K562 (cell line): ENCODE results near the gene PEX7. TPM values are rescaled to one million over a fixed set of nuclear protein-coding genes. Genes with fewer than 3 reads are reported as not detected.

Experiments
- FOSL1 ChIP-seq: fragments of 200-800 bp; sonication (Bioruptor generic); conservative IDR thresholded peaks from 2 replicates; pipeline ENCODE4 v1.6.1; 2016; ENCODE audit warnings: missing genetic modification characterization, missing compliant biosample characterization
- FOXA3 ChIP-seq, 2 experiments: fragments of 450-650 bp in 1 of 2; sonication (generic) in 1 of 2; formaldehyde crosslinking; IDR thresholded peaks in 1 of 2; conservative IDR thresholded peaks in 1 of 2; 2 replicates each; pipeline versions ENCODE4 v1.4.0 to v1.8.0; 2020 to 2022; ENCODE audit warnings: mild to moderate bottlenecking in 2 of 2, missing genetic modification reagents in 1 of 2
- FOXM1 ChIP-seq, 2 experiments: fragments of 450-650 bp in 1 of 2; sonication (generic) in 1 of 2; formaldehyde crosslinking in 1 of 2; IDR thresholded peaks; 2 replicates each; pipeline versions ENCODE4 v1.6.1 to v1.9.0; 2017 to 2022; ENCODE audit warnings: low read depth in 2 of 2, mild to moderate bottlenecking in 2 of 2, missing genetic modification reagents in 1 of 2, moderate library complexity in 1 of 2
- HDAC1 ChIP-seq, 2 experiments: fragments of 450-650 bp; IDR thresholded peaks; 2 replicates each; pipeline ENCODE4 v1.6.1; 2016 to 2017; ENCODE audit warnings: inconsistent platforms in 1 of 2, mild to moderate bottlenecking in 1 of 2, moderate library complexity in 1 of 2
- LCOR ChIP-seq: sonication (generic); formaldehyde crosslinking; IDR thresholded peaks from 2 replicates; pipeline ENCODE4 v1.8.0; 2022; ENCODE audit warnings: mild to moderate bottlenecking, missing genetic modification reagents
- MED1 ChIP-seq: sonication (generic); formaldehyde crosslinking; IDR thresholded peaks from 2 replicates; pipeline ENCODE4 v1.8.1; 2023; ENCODE audit warnings: missing genetic modification reagents, borderline replicate concordance
- NR2C1 ChIP-seq, 2 experiments: fragments of 450-650 bp; IDR thresholded peaks; 2 replicates each; pipeline ENCODE4 v1.6.1; 2017; ENCODE audit warnings: mild to moderate bottlenecking in 2 of 2, antibody characterized with exemption in 1 of 2, inconsistent platforms in 1 of 2, missing compliant biosample characterization in 1 of 2, missing genetic modification characterization in 1 of 2
- TOE1 ChIP-seq, 2 experiments: fragments of 450-650 bp in 1 of 2; sonication (generic) in 1 of 2; formaldehyde crosslinking in 1 of 2; IDR thresholded peaks; 2 replicates each; pipeline versions ENCODE4 v1.7.1 to v1.8.0; 2016 to 2022; ENCODE audit warnings: borderline replicate concordance in 2 of 2, mild to moderate bottlenecking in 2 of 2, antibody characterized with exemption in 1 of 2, inconsistent platforms in 1 of 2, low read depth in 1 of 2, missing genetic modification reagents in 1 of 2, moderate library complexity in 1 of 2
- ZNF764 ChIP-seq: fragments of 250-450 bp; sonication (Bioruptor Pico); IDR thresholded peaks from 2 replicates; pipeline ENCODE4 v1.4.0; 2020; ENCODE audit warnings: low read depth, mild to moderate bottlenecking, moderate library complexity
- polyA plus RNA-seq, 8 experiments: library from polyadenylated mRNA; depleted of rRNA in 4 of 8; stranded (reverse) in 5 of 8; unstranded in 3 of 8; fragments of >200 nt; fragmentation: Nextera tagmentation in 2 of 8; fragmentation: Illumina TruSeq in 1 of 8; extraction: Ambion mirVana in 2 of 8; extraction: Trizol in 1 of 8; gene quantifications; 2 replicates each; pipeline versions ENCODE4 v1.2.1 to v1.2.3, GENCODE V29; 2011 to 2014; ENCODE audit warnings: inconsistent platforms in 1 of 8, missing spikeins in 1 of 8
- total RNA-seq, 7 experiments: library from RNA; depleted of rRNA in 6 of 7; stranded (reverse); fragments of >200 nt in 6 of 7; fragmentation: Illumina TruSeq in 2 of 7; extraction: Trizol in 2 of 7; gene quantifications; 2 replicates each; pipeline versions ENCODE4 v1.2.1 to v1.2.3, GENCODE V29; 2011 to 2021; ENCODE audit warnings: low replicate concordance in 1 of 7
- TF ChIP-seq, protein P1 (sequence below): fragments of 250-450 bp; sonication (Bioruptor Pico); IDR thresholded peaks from 2 replicates; pipeline ENCODE4 v1.5.0; 2021
- TF ChIP-seq, protein P2 (sequence below): fragments of 450-650 bp; formaldehyde crosslinking; IDR thresholded peaks from 2 replicates; pipeline ENCODE4 v1.4.0; 2022; ENCODE audit warnings: missing genetic modification characterization
- TF ChIP-seq, protein P3 (sequence below): fragments of 450-650 bp; formaldehyde crosslinking; IDR thresholded peaks from 2 replicates; pipeline ENCODE4 v1.4.0; 2022; ENCODE audit warnings: missing genetic modification characterization
- TF ChIP-seq, protein P4 (sequence below): fragments of 450-650 bp; formaldehyde crosslinking; conservative IDR thresholded peaks from 2 replicates; pipeline ENCODE4 v1.4.0; 2022; ENCODE audit warnings: mild to moderate bottlenecking, missing genetic modification characterization
- TF ChIP-seq, protein P5 (sequence below), 2 experiments: fragments of 450-650 bp; IDR thresholded peaks; 2 replicates each; pipeline ENCODE4 v1.6.1; 2018; ENCODE audit warnings: mild to moderate bottlenecking in 2 of 2, low read depth in 1 of 2; ENCODE audit not compliant: partially characterized antibody in 2 of 2

Gene PEX7
- total and polyA plus RNA-seq, 9 of the 15 experiments (the other 6 are each of a cell fraction or from before 2014, with no cell fraction given): 1.6 to 12.9 (median 9.1) TPM

DNA sequence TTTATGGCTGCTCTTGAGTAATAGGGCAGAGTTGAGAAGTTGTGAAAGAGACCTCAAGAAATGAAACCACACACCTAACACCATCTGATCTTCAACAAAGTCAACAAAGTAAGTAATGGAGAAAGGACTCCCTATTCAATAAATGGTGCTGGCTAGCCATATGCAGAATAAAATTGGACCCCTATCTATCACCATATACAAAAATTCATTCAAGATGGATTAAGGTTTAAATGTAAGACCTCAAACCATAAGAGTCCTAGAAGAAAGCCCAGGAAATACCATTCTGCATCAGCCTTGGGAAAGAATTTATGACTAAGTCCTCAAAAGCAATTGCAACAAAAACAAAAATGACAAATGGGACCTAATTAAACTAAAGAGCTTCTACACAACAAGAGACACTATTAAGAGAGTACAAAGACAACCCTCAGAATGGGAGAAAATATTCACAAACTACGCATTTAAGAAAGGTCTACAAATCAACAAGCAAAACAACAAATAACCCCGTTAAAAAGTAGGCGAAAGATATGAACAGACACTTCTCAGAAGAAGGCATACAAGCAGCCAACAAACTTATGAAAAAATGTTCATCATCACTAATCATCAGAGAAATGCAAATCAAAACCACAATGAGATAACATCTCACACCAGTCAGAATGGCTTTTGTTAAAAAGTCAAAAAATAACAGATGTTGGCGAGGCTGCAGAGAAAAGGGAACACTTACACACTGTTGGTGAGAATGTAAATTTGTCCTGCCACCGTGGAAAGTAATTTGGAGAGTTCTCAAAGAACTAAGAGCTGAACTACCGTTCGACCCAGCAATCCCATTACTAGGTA lies 34.1 kb upstream of the PEX7 start (continued):
- TF ChIP-seq, protein P1, sequence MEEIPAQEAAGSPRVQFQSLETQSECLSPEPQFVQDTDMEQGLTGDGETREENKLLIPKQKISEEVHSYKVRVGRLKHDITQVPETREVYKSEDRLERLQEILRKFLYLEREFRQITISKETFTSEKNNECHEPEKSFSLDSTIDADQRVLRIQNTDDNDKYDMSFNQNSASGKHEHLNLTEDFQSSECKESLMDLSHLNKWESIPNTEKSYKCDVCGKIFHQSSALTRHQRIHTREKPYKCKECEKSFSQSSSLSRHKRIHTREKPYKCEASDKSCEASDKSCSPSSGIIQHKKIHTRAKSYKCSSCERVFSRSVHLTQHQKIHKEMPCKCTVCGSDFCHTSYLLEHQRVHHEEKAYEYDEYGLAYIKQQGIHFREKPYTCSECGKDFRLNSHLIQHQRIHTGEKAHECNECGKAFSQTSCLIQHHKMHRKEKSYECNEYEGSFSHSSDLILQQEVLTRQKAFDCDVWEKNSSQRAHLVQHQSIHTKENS (CRISPR knock-in tag): peak; percentile 12; the same call in 1 of the 2 replicates
- TF ChIP-seq NR2C1 (IDR thresholded peaks at IDR 0.05): no peak
- peak; percentile 82; the same call in 1 of the 2 replicates for TF ChIP-seq NR2C1 (tag; IDR thresholded peaks at IDR 0.05)
- TF ChIP-seq ZNF764 (CRISPR knock-in tag): no peak
- TF ChIP-seq, protein P2, sequence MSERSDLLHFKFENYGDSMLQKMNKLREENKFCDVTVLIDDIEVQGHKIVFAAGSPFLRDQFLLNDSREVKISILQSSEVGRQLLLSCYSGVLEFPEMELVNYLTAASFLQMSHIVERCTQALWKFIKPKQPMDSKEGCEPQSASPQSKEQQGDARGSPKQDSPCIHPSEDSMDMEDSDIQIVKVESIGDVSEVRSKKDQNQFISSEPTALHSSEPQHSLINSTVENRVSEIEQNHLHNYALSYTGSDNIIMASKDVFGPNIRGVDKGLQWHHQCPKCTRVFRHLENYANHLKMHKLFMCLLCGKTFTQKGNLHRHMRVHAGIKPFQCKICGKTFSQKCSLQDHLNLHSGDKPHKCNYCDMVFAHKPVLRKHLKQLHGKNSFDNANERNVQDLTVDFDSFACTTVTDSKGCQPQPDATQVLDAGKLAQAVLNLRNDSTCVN (CRISPR knock-in tag): peak; percentile 63; the same call in 1 of the 2 replicates
- TF ChIP-seq FOSL1 (tag): no peak
- no peak for TF ChIP-seq TOE1 (IDR thresholded peaks at IDR 0.05; ENCODE audit: borderline replicate concordance)
- TF ChIP-seq TOE1 (CRISPR knock-in tag; IDR thresholded peaks at IDR 0.05; ENCODE audit: borderline replicate concordance, low read depth): no peak
- TF ChIP-seq, protein P3, sequence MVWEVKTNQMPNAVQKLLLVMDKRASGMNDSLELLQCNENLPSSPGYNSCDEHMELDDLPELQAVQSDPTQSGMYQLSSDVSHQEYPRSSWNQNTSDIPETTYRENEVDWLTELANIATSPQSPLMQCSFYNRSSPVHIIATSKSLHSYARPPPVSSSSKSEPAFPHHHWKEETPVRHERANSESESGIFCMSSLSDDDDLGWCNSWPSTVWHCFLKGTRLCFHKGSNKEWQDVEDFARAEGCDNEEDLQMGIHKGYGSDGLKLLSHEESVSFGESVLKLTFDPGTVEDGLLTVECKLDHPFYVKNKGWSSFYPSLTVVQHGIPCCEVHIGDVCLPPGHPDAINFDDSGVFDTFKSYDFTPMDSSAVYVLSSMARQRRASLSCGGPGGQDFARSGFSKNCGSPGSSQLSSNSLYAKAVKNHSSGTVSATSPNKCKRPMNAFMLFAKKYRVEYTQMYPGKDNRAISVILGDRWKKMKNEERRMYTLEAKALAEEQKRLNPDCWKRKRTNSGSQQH (CRISPR knock-in tag): 0 out of 2 replicates have a peak, but pooled peaks have one; percentile 47
- TF ChIP-seq, protein P4, sequence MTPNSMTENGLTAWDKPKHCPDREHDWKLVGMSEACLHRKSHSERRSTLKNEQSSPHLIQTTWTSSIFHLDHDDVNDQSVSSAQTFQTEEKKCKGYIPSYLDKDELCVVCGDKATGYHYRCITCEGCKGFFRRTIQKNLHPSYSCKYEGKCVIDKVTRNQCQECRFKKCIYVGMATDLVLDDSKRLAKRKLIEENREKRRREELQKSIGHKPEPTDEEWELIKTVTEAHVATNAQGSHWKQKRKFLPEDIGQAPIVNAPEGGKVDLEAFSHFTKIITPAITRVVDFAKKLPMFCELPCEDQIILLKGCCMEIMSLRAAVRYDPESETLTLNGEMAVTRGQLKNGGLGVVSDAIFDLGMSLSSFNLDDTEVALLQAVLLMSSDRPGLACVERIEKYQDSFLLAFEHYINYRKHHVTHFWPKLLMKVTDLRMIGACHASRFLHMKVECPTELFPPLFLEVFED (CRISPR knock-in tag): peak; percentile 47; the same call in 1 of the 2 replicates
- TF ChIP-seq, protein P5, sequence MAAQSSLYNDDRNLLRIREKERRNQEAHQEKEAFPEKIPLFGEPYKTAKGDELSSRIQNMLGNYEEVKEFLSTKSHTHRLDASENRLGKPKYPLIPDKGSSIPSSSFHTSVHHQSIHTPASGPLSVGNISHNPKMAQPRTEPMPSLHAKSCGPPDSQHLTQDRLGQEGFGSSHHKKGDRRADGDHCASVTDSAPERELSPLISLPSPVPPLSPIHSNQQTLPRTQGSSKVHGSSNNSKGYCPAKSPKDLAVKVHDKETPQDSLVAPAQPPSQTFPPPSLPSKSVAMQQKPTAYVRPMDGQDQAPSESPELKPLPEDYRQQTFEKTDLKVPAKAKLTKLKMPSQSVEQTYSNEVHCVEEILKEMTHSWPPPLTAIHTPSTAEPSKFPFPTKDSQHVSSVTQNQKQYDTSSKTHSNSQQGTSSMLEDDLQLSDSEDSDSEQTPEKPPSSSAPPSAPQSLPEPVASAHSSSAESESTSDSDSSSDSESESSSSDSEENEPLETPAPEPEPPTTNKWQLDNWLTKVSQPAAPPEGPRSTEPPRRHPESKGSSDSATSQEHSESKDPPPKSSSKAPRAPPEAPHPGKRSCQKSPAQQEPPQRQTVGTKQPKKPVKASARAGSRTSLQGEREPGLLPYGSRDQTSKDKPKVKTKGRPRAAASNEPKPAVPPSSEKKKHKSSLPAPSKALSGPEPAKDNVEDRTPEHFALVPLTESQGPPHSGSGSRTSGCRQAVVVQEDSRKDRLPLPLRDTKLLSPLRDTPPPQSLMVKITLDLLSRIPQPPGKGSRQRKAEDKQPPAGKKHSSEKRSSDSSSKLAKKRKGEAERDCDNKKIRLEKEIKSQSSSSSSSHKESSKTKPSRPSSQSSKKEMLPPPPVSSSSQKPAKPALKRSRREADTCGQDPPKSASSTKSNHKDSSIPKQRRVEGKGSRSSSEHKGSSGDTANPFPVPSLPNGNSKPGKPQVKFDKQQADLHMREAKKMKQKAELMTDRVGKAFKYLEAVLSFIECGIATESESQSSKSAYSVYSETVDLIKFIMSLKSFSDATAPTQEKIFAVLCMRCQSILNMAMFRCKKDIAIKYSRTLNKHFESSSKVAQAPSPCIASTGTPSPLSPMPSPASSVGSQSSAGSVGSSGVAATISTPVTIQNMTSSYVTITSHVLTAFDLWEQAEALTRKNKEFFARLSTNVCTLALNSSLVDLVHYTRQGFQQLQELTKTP (IDR thresholded peaks at IDR 0.05; ENCODE audit: low read depth in 1 of 2, partially characterized antibody in 2 of 2): peak in 1 of 2 experiments; percentile 83
- 0 out of 4 replicates have a peak, but pooled peaks of 1 of the 2 experiments have one; percentile 23 for TF ChIP-seq HDAC1 (IDR thresholded peaks at IDR 0.05)
- no peak for TF ChIP-seq MED1 (CRISPR knock-in tag)
- peak; percentile 70 for TF ChIP-seq FOXM1 (IDR thresholded peaks at IDR 0.05; ENCODE audit: low read depth)
- TF ChIP-seq FOXM1 (CRISPR knock-in tag; IDR thresholded peaks at IDR 0.05; ENCODE audit: low read depth): no peak
- peak; percentile 32; the same call in 1 of the 2 replicates for TF ChIP-seq LCOR
- TF ChIP-seq FOXA3 (CRISPR knock-in tag; conservative IDR thresholded peaks at IDR 0.05 in 1 of 2, IDR thresholded peaks at IDR 0.05 in 1 of 2): peak in 1 of 2 experiments; percentile 74; a peak in 2 of 4 replicates
